ENCODE measurements around the gene CRB2. TPM values are rescaled to one million over a fixed set of nuclear protein-coding genes. Genes with fewer than 3 reads are reported as not detected.

Gene CRB2
- total and polyA plus RNA-seq, 2 donors (not counting 1 experiment from before 2014, with no cell fraction given), result 1.4 to 2.4 TPM

GRCh38 chr9:123391946-123392345 is 35.9 kb downstream of the CRB2 start:
- Mint-ChIP-seq H3K4me3 (no peak overlapping the region), H3K27me3 (no peaks in the 10 kb centered on the region), H3K9me3 (ENCODE audit: insufficient read depth) (no peaks in the 10 kb centered on the region), H3K4me1 (no peaks in the 10 kb centered on the region), H3K27ac (no peak overlapping the region)
- WGBS (ENCODE audit: insufficient coverage), result 98% methylated on average over 26 of the region's 28 CpGs
- Histone ChIP-seq H3K36me3 (replicated peaks in 1 of 2; ENCODE audit: control extremely low read depth in 1 of 2, control insufficient read depth in 1 of 2, extremely low read depth in 1 of 2, insufficient read depth in 2 of 2, low read length in 1 of 2) (peaks cover 0 to 2% of the 10 kb centered on the region in 2 experiments), H3K4me2 (replicated peaks; ENCODE audit: low read depth, low read length, poor library complexity, severe bottlenecking) (no peak overlapping the region), H3K9ac (ENCODE audit: low read length) (no peak overlapping the region), H4K20me1 (ENCODE audit: control insufficient read depth, insufficient read depth, low read length, poor library complexity, severe bottlenecking) (no peaks in the 10 kb centered on the region), H3K9me3 (ENCODE audit: control extremely low read depth in 1 of 3, control insufficient read depth in 2 of 3, insufficient read depth in 1 of 3, low read length in 2 of 3) (peaks cover 0 to 4% (median 0%) of the 10 kb centered on the region in 3 donors), H3K79me2 (ENCODE audit: control insufficient read depth, insufficient read depth, low read length) (no peaks in the 10 kb centered on the region), H3K27me3 (replicated peaks in 1 of 4; ENCODE audit: control extremely low read depth in 1 of 4, control insufficient read depth in 3 of 4, insufficient read depth in 4 of 4, low read length in 3 of 4) (no peaks in the 10 kb centered on the region), H2AFZ (ENCODE audit: insufficient read depth, low read depth, low read length, poor library complexity, severe bottlenecking) (no peak overlapping the region), H3K27ac (ENCODE audit: low read length in 2 of 2) (no peak overlapping the region), H3K4me3 (ENCODE audit: control extremely low read depth in 1 of 5, extremely low read depth in 1 of 5, insufficient read depth in 1 of 5, low read depth in 2 of 5, low read length in 4 of 5) (no peak overlapping the region), H3K4me1 (ENCODE audit: control insufficient read depth in 2 of 2, insufficient read depth in 2 of 2, low read length in 2 of 2) (no peaks in the 10 kb centered on the region)
- ChIA-PET POLR2A (no interaction called here), CTCF (interaction anchor here (0.6 to 1.7 kb wide), 2 partner anchors 311 to 448 kb away, joined by 3 to 4 read pairs; no protein-coding TSS in a partner anchor)
- ATAC-seq (ENCODE audit: low read depth), result no peak
- TF ChIP-seq EZH2 (IDR thresholded peaks at IDR 0.05; ENCODE audit: borderline replicate concordance, insufficient read depth, low read depth, low read length, poor library complexity, severe bottlenecking), result no peak
- TF ChIP-seq CTCF (IDR thresholded peaks at IDR 0.05), result no peak
- DNase-seq, result no peak
- intact Hi-C loops (cut with micrococcal nuclease), result no loop called here

GRCh38 chr9:123392802-123393201 is 36.8 kb downstream of the CRB2 start:
- H3K27ac Mint-ChIP-seq, result no peak overlapping the region
- no peak overlapping the region for H3K4me3 Mint-ChIP-seq
- no peaks in the 10 kb centered on the region for H3K79me2 ChIP-seq (ENCODE audit: control insufficient read depth, insufficient read depth, low read length)
- no CpG with 5 or more reads among the region's 4 CpGs for WGBS (ENCODE audit: insufficient coverage)
- POLR2A ChIA-PET, result no interaction called here
- CTCF ChIA-PET, result no interaction called here
- ATAC-seq (ENCODE audit: low read depth), result no peak
- H3K4me1 ChIP-seq (ENCODE audit: control insufficient read depth in 2 of 2, insufficient read depth in 2 of 2, low read length in 2 of 2), result no peaks in the 10 kb centered on the region
- DNase-seq, result no peak
- H4K20me1 ChIP-seq (ENCODE audit: control insufficient read depth, insufficient read depth, low read length, poor library complexity, severe bottlenecking), result no peaks in the 10 kb centered on the region
- peaks cover 0 to 4% (median 0%) of the 10 kb centered on the region in 3 donors for H3K9me3 ChIP-seq (ENCODE audit: control extremely low read depth in 1 of 3, control insufficient read depth in 2 of 3, insufficient read depth in 1 of 3, low read length in 2 of 3)
- intact Hi-C loops (cut with micrococcal nuclease), result no loop called here
- no peaks in the 10 kb centered on the region for H3K4me1 Mint-ChIP-seq
- no peak overlapping the region for H3K27ac ChIP-seq (ENCODE audit: low read length in 2 of 2)
- H3K27me3 ChIP-seq (replicated peaks in 1 of 4; ENCODE audit: control extremely low read depth in 1 of 4, control insufficient read depth in 3 of 4, insufficient read depth in 4 of 4, low read length in 3 of 4), result no peaks in the 10 kb centered on the region
- no peak overlapping the region for H3K4me2 ChIP-seq (replicated peaks; ENCODE audit: low read depth, low read length, poor library complexity, severe bottlenecking)
- no peak for TF ChIP-seq CTCF (IDR thresholded peaks at IDR 0.05)
- TF ChIP-seq EZH2 (IDR thresholded peaks at IDR 0.05; ENCODE audit: borderline replicate concordance, insufficient read depth, low read depth, low read length, poor library complexity, severe bottlenecking), result no peak
- peaks cover 0 to 2% of the 10 kb centered on the region in 2 experiments for H3K36me3 ChIP-seq (replicated peaks in 1 of 2; ENCODE audit: control extremely low read depth in 1 of 2, control insufficient read depth in 1 of 2, extremely low read depth in 1 of 2, insufficient read depth in 2 of 2, low read length in 1 of 2)
- no peak overlapping the region for H2AFZ ChIP-seq (ENCODE audit: insufficient read depth, low read depth, low read length, poor library complexity, severe bottlenecking)
- no peak overlapping the region for H3K4me3 ChIP-seq (ENCODE audit: control extremely low read depth in 1 of 5, extremely low read depth in 1 of 5, insufficient read depth in 1 of 5, low read depth in 2 of 5, low read length in 4 of 5)
- H3K9me3 Mint-ChIP-seq (ENCODE audit: insufficient read depth), result no peaks in the 10 kb centered on the region
- H3K27me3 Mint-ChIP-seq, result no peaks in the 10 kb centered on the region
- no peak overlapping the region for H3K9ac ChIP-seq (ENCODE audit: low read length)
